GM19463 (cell line): Measurements from ENCODE around the gene COPG1.
A peak's percentile ranks its signal among the peaks of the same experiment; 100 is the strongest.

Experiments used
- ATAC-seq: cut with Tn5 transposase; IDR thresholded peaks from one replicate; pipeline ENCODE4 v1.9.1; 2021; ENCODE audit warnings: mild to moderate bottlenecking, moderate library complexity; ENCODE audit not compliant: unreplicated experiment

The COPG1 gene

GRCh38 chr3:129278966-129279906, 29.8 kb downstream of the COPG1 start:
- no peak for ATAC-seq

DNA sequence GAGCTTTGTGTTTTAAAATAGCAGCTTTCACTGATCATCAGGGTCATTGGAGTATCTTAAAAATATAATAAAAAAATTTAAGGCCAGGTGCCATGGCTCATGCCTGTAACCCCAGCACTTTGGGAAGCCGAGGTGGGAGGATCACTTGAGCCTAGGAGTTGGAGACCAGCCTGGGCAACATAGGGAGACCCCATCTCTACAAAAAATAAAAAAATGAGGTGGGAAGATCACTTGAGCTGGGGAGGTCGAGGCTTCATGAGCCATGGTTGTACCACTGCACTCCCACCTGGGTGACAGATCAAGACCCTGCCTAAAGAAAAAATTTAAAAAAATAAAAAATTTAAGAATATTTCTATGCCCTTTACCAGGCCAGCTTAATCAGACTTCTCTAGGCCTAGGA, 30.8 kb downstream of the COPG1 start:
- ATAC-seq: no peak

DNA sequence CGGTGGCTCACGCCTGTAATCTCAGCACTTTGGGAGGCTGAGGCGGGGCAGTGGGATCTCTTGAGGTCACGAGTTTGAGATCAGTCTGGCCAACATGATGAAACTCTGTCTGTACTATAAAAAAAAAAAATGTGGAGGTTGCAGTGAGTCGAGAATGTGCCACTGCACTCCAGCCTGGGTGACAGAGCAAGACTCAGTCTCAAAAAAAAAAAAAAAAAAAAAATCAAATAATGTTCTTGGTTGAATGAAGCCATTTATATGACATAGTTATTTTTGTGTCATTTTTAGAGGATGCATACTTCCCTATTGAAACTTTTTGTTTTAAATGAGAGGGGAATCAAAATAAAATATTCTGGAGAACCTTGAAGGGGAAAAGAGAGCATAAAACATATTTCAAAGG, 32.3 kb downstream of the COPG1 start:
- no peak for ATAC-seq

DNA sequence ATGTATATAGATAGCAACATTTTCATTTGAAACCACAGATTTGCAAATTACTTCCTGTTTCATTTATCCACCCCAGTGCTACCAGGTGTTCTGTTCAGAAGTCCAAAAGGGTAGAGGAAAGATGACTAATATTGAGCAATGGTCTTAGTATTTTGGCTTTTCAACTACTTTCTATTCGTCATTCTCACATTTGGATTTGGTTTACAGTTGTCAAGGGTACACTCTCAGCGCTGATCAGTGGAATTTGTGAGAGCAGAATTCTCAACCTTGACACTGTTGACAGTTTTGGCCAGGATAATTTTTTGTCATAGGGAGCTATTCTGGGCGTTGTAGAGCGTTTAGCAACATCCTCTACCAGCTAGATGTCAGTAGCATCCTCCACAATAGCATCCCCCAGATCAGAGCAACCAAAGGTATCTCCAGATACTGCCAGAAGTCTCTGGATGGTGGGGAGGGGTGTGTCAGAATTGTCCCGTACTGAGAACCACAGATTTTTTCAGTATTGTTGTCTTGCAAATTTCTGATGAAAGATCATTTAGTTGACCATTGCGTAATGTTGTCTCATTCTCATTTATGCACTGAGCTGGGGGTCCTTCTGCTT, 33.4 kb downstream of the COPG1 start:
- peak; percentile 74 for ATAC-seq

DNA sequence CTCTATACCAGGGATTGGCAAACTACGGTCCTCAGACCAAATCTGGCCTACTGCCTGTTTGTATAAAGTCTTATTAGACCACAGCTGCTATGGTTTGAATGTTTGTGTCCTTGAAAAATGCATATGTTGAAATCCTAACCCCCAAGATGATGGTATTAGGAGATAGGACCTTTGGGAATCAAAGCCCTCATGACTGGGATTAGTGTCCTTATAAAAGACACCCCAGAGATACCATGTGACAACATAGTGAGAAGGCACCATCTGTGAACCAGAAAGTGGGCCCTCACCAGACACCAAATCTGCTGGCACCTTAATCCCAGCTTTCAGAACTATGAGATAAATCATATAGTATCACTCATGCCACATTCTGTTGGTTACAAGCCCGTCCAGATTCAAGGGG, 36.7 kb downstream of the COPG1 start:
- no peak for ATAC-seq

DNA sequence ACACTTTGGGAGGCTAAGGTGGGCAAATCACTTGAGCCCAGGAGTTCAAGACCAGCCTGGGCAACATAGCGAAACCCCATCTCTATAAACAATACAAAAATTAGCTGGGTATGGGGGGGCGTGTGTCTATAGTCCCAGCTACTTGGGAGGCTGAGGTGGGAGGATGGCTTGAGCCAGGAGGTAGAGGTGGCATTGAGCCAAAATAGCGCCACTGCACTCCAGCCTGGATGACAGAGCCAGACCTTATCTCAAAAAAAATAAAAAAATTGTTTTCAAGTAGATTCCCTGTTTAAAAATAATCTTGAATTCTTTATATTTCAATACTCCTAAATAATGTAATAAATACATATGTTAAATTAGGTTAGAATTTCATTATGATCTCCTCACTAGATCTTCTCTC, 39.0 kb downstream of the COPG1 start:
- no peak for ATAC-seq

GRCh38 chr3:129289201-129289921, 40.0 kb downstream of the COPG1 start:
- no peak for ATAC-seq

DNA sequence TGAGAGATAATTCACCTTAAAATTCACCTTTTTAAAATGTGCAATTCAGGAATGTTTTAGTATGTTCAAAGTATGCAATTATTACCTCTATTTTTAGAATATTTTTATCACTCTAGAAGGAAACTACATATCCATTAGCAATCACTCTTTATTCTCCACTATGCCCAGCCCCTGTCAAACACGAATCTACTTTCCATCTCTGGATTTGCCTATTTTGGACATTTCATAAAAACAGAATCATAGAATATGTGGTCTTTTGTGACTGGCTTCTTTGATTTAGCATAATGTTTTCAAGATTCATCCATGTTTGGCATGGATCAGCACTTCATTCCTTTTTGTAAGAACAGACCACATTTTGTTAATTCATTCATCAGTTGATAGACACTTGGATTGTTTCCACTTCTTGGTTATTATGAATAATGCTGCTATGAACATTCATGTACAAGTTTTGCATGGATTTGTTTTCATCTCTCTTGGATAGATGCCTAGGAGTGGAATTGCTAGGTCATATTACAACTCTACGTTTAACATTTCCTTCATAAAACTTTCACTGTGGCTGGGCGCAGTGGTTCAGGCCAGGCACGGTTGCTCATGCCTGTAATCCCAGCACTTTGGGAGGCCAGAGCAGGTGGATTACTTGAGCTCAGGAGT, 42.0 kb downstream of the COPG1 start:
- ATAC-seq: no peak

- ATAC-seq: no peak
These were observed 45.9 kb downstream of the COPG1 start for GRCh38 chr3:129295286-129295685.

DNA sequence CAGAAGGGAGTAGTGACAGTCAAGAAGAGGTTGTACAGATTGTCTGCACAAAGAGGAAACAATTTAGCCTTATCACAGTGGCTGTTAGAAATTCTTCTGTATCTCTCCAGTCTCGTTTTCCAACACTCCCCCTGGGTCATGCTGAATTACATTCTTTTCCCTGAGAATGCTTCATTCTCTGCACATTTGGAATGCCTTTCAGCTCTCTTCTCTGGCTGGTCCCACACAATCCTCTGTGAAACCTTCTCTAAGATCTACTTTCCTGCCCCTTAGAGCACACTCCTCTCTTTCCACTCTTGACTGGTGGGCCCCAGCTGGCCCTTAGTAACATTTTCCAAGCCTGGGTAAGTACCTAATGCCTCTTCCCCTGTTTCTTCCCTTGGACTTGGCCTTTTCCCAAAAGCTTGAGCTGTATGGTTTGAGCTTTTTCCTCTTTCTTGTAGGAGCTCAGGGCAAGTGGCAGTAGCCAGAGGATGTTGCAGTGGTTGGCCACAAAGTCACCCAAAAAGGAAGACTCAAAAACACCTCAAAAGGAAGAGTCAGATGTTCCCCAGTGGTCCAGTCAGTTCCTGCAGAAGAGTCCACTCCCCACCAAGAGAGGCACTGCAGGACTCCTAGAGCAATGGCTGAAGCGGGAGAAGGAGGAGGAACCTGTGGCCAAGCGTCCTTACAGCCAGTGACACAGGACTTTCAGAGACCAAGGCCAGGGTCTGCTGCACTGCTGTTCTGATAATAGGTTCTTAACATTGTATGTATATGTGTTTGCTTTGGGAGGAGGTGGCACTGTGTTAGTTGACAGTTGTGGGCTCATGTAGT, 54.9 kb downstream of the COPG1 start:
- no peak for ATAC-seq

GRCh38 chr3:129304962-129305222, 55.5 kb downstream of the COPG1 start:
- ATAC-seq: no peak

DNA sequence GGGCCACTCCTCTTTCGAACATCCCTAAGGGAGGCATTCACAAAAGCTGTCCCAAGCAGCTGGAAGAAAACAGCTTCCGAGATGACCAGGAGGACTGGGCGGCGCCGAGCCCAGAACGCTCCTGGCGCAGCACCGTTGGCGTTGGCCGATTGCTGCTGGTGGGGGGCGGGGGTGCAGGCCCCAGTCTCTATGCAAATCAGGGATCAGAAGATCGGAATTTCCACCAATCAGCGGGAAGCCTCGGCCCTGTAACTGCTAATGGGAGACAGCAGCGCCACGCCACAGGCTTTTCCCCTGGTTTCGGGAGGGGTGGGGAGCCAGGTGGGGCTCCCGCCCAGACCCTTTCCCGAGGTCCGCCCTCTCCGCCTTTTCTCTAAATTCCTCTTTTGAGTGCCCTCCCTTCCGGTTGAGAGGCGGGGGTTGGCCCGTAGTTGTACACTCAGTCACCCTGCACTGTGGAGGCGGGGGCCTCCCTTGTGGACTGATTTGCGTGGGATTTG, 56.2 kb downstream of the COPG1 start:
- peak; percentile 40 for ATAC-seq

GRCh38 chr3:129308636-129309035, 59.2 kb downstream of the COPG1 start:
- no peak for ATAC-seq

DNA sequence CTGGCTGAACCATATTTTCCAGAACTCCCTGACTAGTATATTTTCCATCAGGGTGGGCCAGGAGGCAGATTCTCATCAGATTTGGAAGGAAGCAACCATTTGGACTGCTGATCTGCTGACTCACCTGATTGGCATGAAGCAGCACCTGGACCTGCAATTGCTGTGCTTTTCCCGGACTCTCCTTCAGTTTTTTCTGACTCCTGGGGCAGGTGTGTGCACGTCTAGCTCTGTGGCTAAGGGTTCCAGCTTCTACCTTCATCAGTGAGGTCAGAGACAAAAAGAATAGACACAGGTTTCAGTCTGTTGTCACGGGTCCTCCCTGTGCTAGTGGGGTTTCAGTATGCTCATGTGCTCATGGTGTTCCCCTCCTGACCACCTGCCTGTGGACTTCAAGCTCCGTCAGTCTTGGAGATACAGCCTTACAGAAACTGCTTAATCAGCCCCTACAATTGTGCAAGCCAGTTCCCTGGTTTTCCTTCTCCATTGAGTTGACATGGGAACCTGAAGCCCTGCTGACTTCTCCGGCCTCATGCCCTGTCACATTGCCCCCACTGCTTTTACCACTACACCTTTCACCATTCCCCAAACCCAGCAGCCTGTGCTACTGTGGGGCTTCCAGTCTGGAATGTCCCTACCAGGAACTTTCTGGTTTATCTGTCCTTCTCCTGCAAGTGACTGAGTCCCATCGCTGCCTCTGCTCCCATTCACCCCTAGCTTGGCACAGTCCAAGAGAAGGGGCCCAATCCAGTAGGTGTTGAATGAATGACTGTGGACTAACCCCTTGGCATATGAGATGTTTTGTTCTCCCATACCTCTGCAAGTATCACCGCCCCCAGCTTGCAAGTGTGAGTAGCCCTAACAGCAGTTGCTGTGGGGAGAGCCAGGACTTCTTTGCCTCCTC, 61.0 kb downstream of the COPG1 start:
- ATAC-seq: peak; percentile 52

- ATAC-seq: no peak
These were observed 61.9 kb downstream of the COPG1 start for GRCh38 chr3:129311054-129311902.

GRCh38 chr3:129312021-129312639, 62.7 kb downstream of the COPG1 start:
- ATAC-seq: no peak

DNA sequence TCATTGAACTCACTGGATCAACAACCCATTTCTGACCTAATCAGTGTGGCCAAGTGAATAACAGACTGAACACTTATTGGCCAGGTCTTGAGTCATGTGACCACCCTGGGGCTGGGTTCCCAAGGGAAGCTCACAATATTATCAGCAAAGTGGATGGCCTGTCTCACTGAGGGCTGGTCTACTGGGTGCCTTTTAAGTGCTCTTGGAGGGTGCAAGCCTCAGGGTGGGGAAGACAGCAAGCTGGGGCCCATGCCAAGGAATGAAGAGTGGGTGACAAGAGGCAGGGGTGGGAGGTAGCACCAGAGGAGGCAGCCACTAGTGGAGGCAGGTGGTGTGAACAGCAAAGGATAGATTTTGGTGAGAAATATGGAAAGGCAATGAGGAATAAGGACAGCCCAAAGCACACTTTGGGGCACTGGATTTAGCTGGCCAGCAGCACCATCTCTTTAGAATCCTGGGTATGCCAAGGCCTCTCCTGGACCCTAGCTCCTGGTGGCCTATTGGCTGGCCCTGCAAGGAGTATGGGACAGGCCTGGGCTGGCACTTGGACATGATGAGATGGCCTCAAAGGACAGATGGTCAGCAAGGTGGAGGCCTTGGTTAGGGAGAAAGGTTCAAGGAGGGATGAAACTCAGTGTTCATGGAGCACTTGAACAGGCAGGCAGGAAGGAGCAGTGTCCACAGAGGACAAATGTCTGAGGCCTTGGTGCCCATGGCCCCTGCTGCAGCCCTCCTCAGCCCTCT, 63.4 kb downstream of the COPG1 start:
- ATAC-seq: no peak

DNA sequence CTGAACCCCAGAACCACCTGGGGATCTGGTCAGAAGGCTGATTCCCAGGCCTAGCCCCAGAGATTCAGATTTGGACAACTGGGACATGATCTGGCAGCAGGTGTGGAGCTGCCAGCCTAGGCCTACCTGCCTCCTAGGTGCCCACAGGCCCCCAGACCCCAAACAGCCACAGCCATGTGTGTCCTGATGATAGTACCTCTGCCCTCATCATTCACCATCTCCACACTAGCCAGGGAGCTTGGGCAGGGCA, 63.9 kb downstream of the COPG1 start:
- ATAC-seq: no peak
